ENCODE results near the gene CLIC5. TPM values are rescaled to one million over a fixed set of nuclear protein-coding genes. Genes with fewer than 3 reads are reported as not detected.
"Not testable (repeated sequence)": the region's sequence is repeated elsewhere in the genome, so short reads cannot be mapped to it uniquely, and the experiment has no call there.

CLIC5 gene
- total and polyA plus RNA-seq, 2 donors, result 0.85 to 2.1 TPM

GRCh38 chr6:45930420-45931040, 85.1 kb downstream of the CLIC5 start:
- peak in 7 of 9 donors; percentile 14 to 45 (median 32) for DNase-seq (ENCODE audit: low read depth in 6 of 9, low spot score in 9 of 9)

GRCh38 chr6:45929421-45930361, 86.0 kb downstream of the CLIC5 start:
- WGBS, result 79% methylated on average over 17 of the region's 17 CpGs
- no peaks in the 10 kb centered on the region for H3K36me3 ChIP-seq (ENCODE audit: control insufficient read depth in 2 of 2, insufficient read depth in 2 of 2, low read length in 1 of 2)
- no peak for DNase-seq (ENCODE audit: low read depth in 6 of 9, low spot score in 9 of 9)
- H3K27me3 ChIP-seq (ENCODE audit: control insufficient read depth in 2 of 2, insufficient read depth in 1 of 2, low read length in 1 of 2), result no peaks in the 10 kb centered on the region
- H3K4me1 ChIP-seq (ENCODE audit: control insufficient read depth in 2 of 2, insufficient read depth in 2 of 2, low read length in 2 of 2), result no peaks in the 10 kb centered on the region
- no peaks in the 10 kb centered on the region for H3K9me3 ChIP-seq (ENCODE audit: control insufficient read depth in 2 of 2, insufficient read depth in 1 of 2, low read length in 1 of 2)
- H3K4me3 ChIP-seq (ENCODE audit: low read length in 2 of 2), result no peak overlapping the region
- H3K27ac ChIP-seq (ENCODE audit: low read depth in 1 of 2, low read length in 1 of 2), result no peak overlapping the region

More at GRCh38 chr6:45930420-45931040, 85.1 kb downstream of the CLIC5 start:
- H3K36me3 ChIP-seq (ENCODE audit: control insufficient read depth in 2 of 2, insufficient read depth in 2 of 2, low read length in 1 of 2), result no peaks in the 10 kb centered on the region
- H3K4me1 ChIP-seq (ENCODE audit: control insufficient read depth in 2 of 2, insufficient read depth in 2 of 2, low read length in 2 of 2), result no peaks in the 10 kb centered on the region
- H3K27me3 ChIP-seq (ENCODE audit: control insufficient read depth in 2 of 2, insufficient read depth in 1 of 2, low read length in 1 of 2), result no peaks in the 10 kb centered on the region
- no peaks in the 10 kb centered on the region for H3K9me3 ChIP-seq (ENCODE audit: control insufficient read depth in 2 of 2, insufficient read depth in 1 of 2, low read length in 1 of 2)
- H3K4me3 ChIP-seq (ENCODE audit: low read length in 2 of 2), result no peak overlapping the region
- WGBS, result 38% methylated on average over 7 of the region's 7 CpGs
- no peak overlapping the region for H3K27ac ChIP-seq (ENCODE audit: low read depth in 1 of 2, low read length in 1 of 2)

GRCh38 chr6:45928721-45929305, 86.8 kb downstream of the CLIC5 start:
- 95% methylated on average over 11 of the region's 11 CpGs for WGBS
- Histone ChIP-seq H3K27ac (ENCODE audit: low read depth in 1 of 2, low read length in 1 of 2) (no peak overlapping the region), H3K4me3 (ENCODE audit: low read length in 2 of 2) (no peak overlapping the region), H3K9me3 (ENCODE audit: control insufficient read depth in 2 of 2, insufficient read depth in 1 of 2, low read length in 1 of 2) (no peaks in the 10 kb centered on the region), H3K36me3 (ENCODE audit: control insufficient read depth in 2 of 2, insufficient read depth in 2 of 2, low read length in 1 of 2) (no peaks in the 10 kb centered on the region), H3K4me1 (ENCODE audit: control insufficient read depth in 2 of 2, insufficient read depth in 2 of 2, low read length in 2 of 2) (no peaks in the 10 kb centered on the region), H3K27me3 (ENCODE audit: control insufficient read depth in 2 of 2, insufficient read depth in 1 of 2, low read length in 1 of 2) (no peaks in the 10 kb centered on the region)
- no peak for DNase-seq (ENCODE audit: low read depth in 6 of 9, low spot score in 9 of 9)

GRCh38 chr6:45927421-45928320, 88.0 kb downstream of the CLIC5 start:
- Histone ChIP-seq H3K27me3 (ENCODE audit: control insufficient read depth in 2 of 2, insufficient read depth in 1 of 2, low read length in 1 of 2) (no peaks in the 10 kb centered on the region), H3K27ac (ENCODE audit: low read depth in 1 of 2, low read length in 1 of 2) (no peak overlapping the region), H3K9me3 (ENCODE audit: control insufficient read depth in 2 of 2, insufficient read depth in 1 of 2, low read length in 1 of 2) (no peaks in the 10 kb centered on the region), H3K36me3 (ENCODE audit: control insufficient read depth in 2 of 2, insufficient read depth in 2 of 2, low read length in 1 of 2) (no peaks in the 10 kb centered on the region), H3K4me3 (ENCODE audit: low read length in 2 of 2) (no peak overlapping the region), H3K4me1 (ENCODE audit: control insufficient read depth in 2 of 2, insufficient read depth in 2 of 2, low read length in 2 of 2) (no peaks in the 10 kb centered on the region)
- no peak for DNase-seq (ENCODE audit: low read depth in 6 of 9, low spot score in 9 of 9)
- 96% methylated on average over 9 of the region's 9 CpGs for WGBS

- 96% methylated on average over 8 of the region's 8 CpGs for WGBS
- H3K4me3 ChIP-seq (ENCODE audit: low read length in 2 of 2); DNase-seq (ENCODE audit: low read depth in 6 of 9, low spot score in 9 of 9); H3K36me3 ChIP-seq (ENCODE audit: control insufficient read depth in 2 of 2, insufficient read depth in 2 of 2, low read length in 1 of 2); H3K27ac ChIP-seq (ENCODE audit: low read depth in 1 of 2, low read length in 1 of 2); H3K27me3 ChIP-seq (ENCODE audit: control insufficient read depth in 2 of 2, insufficient read depth in 1 of 2, low read length in 1 of 2); H3K4me1 ChIP-seq (ENCODE audit: control insufficient read depth in 2 of 2, insufficient read depth in 2 of 2, low read length in 2 of 2); H3K9me3 ChIP-seq (ENCODE audit: control insufficient read depth in 2 of 2, insufficient read depth in 1 of 2, low read length in 1 of 2): not testable (repeated sequence)
These were observed 89.2 kb downstream of the CLIC5 start for GRCh38 chr6:45926423-45926822.

GRCh38 chr6:45924763-45925342, 90.8 kb downstream of the CLIC5 start:
- H3K27me3 ChIP-seq (ENCODE audit: control insufficient read depth in 2 of 2, insufficient read depth in 1 of 2, low read length in 1 of 2), result no peaks in the 10 kb centered on the region
- DNase-seq (ENCODE audit: low read depth in 6 of 9, low spot score in 9 of 9), result no peak
- 94% methylated on average over 6 of the region's 6 CpGs for WGBS

GRCh38 chr6:45923831-45924391, 91.7 kb downstream of the CLIC5 start:
- Histone ChIP-seq H3K9me3 (ENCODE audit: control insufficient read depth in 2 of 2, insufficient read depth in 1 of 2, low read length in 1 of 2) (no peaks in the 10 kb centered on the region), H3K27ac (ENCODE audit: low read depth in 1 of 2, low read length in 1 of 2) (no peak overlapping the region), H3K36me3 (ENCODE audit: control insufficient read depth in 2 of 2, insufficient read depth in 2 of 2, low read length in 1 of 2) (no peaks in the 10 kb centered on the region), H3K27me3 (ENCODE audit: control insufficient read depth in 2 of 2, insufficient read depth in 1 of 2, low read length in 1 of 2) (no peaks in the 10 kb centered on the region), H3K4me1 (ENCODE audit: control insufficient read depth in 2 of 2, insufficient read depth in 2 of 2, low read length in 2 of 2) (no peaks in the 10 kb centered on the region), H3K4me3 (ENCODE audit: low read length in 2 of 2) (no peak overlapping the region)
- WGBS, result 93% methylated on average over 5 of the region's 5 CpGs
- DNase-seq (ENCODE audit: low read depth in 6 of 9, low spot score in 9 of 9), result no peak

More at GRCh38 chr6:45924763-45925342, 90.8 kb downstream of the CLIC5 start:
- Histone ChIP-seq H3K36me3 (ENCODE audit: control insufficient read depth in 2 of 2, insufficient read depth in 2 of 2, low read length in 1 of 2) (no peaks in the 10 kb centered on the region), H3K27ac (ENCODE audit: low read depth in 1 of 2, low read length in 1 of 2) (no peak overlapping the region), H3K4me3 (ENCODE audit: low read length in 2 of 2) (no peak overlapping the region), H3K9me3 (ENCODE audit: control insufficient read depth in 2 of 2, insufficient read depth in 1 of 2, low read length in 1 of 2) (no peaks in the 10 kb centered on the region), H3K4me1 (ENCODE audit: control insufficient read depth in 2 of 2, insufficient read depth in 2 of 2, low read length in 2 of 2) (no peaks in the 10 kb centered on the region)

GRCh38 chr6:45922728-45923351, 92.8 kb downstream of the CLIC5 start:
- no peak overlapping the region for H3K4me3 ChIP-seq (ENCODE audit: low read length in 2 of 2)
- H3K9me3 ChIP-seq (ENCODE audit: control insufficient read depth in 2 of 2, insufficient read depth in 1 of 2, low read length in 1 of 2), result no peaks in the 10 kb centered on the region
- WGBS, result 43% methylated on average over 11 of the region's 11 CpGs
- H3K36me3 ChIP-seq (ENCODE audit: control insufficient read depth in 2 of 2, insufficient read depth in 2 of 2, low read length in 1 of 2), result no peaks in the 10 kb centered on the region
- H3K27me3 ChIP-seq (ENCODE audit: control insufficient read depth in 2 of 2, insufficient read depth in 1 of 2, low read length in 1 of 2), result no peaks in the 10 kb centered on the region
- H3K4me1 ChIP-seq (ENCODE audit: control insufficient read depth in 2 of 2, insufficient read depth in 2 of 2, low read length in 2 of 2), result no peaks in the 10 kb centered on the region
- no peak overlapping the region for H3K27ac ChIP-seq (ENCODE audit: low read depth in 1 of 2, low read length in 1 of 2)
- DNase-seq (ENCODE audit: low read depth in 6 of 9, low spot score in 9 of 9), result peak in 8 of 9 donors; percentile 19 to 69 (median 36)
